Stimulated activated CD4-positive, alpha-beta T cell treated with anti-CD3 and anti-CD28 coated beads, TNF-alpha, amount 100 ng/mL, for 1 hour (primary cell): ENCODE results near the gene ZNF426.
"Not testable (repeated sequence)": the region's sequence is repeated elsewhere in the genome, so short reads cannot be mapped to it uniquely, and the experiment has no call there.

ENCODE experiments used
- DNase-seq, 3 donors: peaks; one replicate each; pipeline ENCODE4 v3.0.0-alpha.2; 2020; ENCODE audit warnings: low read depth in 3 of 3, low spot score in 1 of 3

ZNF426 gene

GRCh38 chr19:9538183-9539058, at the start of gene ZNF426:
ZNF426 (minus strand) TSS chr19:9538645; CDS start chr19:9536232, 2,413 bp downstream.
- peak; percentile 36 to 78 (median 52) for DNase-seq

GRCh38 chr19:9586764-9587163, 48.3 kb upstream of the ZNF426 start:
- peak; percentile 48 to 61 (median 56) for DNase-seq

- peak; percentile 9 to 69 (median 56) for DNase-seq
Observed at GRCh38 chr19:9584073-9584833, 45.8 kb upstream of the ZNF426 start, which contains the start of gene ZNF121. ZNF121 (minus strand) TSS chr19:9584504; CDS start chr19:9568097, 16,407 bp downstream.

- not testable (repeated sequence) for DNase-seq
Observed at GRCh38 chr19:9582081-9582725, 43.8 kb upstream of the ZNF426 start.

GRCh38 chr19:9580728-9581127, 42.3 kb upstream of the ZNF426 start:
- DNase-seq = no peak

- DNase-seq = no peak
Observed at GRCh38 chr19:9570255-9570654, 31.8 kb upstream of the ZNF426 start.

GRCh38 chr19:9566729-9567128, 28.3 kb upstream of the ZNF426 start:
- no peak for DNase-seq

- DNase-seq = no peak
Observed at GRCh38 chr19:9565900-9566705, 27.7 kb upstream of the ZNF426 start.

- no peak for DNase-seq
Observed at GRCh38 chr19:9552536-9553274, 14.3 kb upstream of the ZNF426 start.

GRCh38 chr19:9547870-9548269, 9.4 kb upstream of the ZNF426 start:
- no peak for DNase-seq

- not testable (repeated sequence) for DNase-seq
Observed at GRCh38 chr19:9541281-9541680, 2.8 kb upstream of the ZNF426 start.

- not testable (repeated sequence) for DNase-seq
Observed at GRCh38 chr19:9539921-9540320, 1.5 kb upstream of the ZNF426 start.

- not testable (repeated sequence) for DNase-seq
Observed at GRCh38 chr19:9539201-9539600, 756 bp upstream of the ZNF426 start.

GRCh38 chr19:9535934-9536333, 2.5 kb downstream of the ZNF426 start:
- no peak for DNase-seq

- no peak for DNase-seq
Observed at GRCh38 chr19:9531933-9532332, 6.5 kb downstream of the ZNF426 start.

- no peak for DNase-seq
Observed at GRCh38 chr19:9528757-9529336, 9.6 kb downstream of the ZNF426 start.

- DNase-seq = no peak
Observed at GRCh38 chr19:9523885-9524474, 14.5 kb downstream of the ZNF426 start.

GRCh38 chr19:9507285-9507684, 31.2 kb downstream of the ZNF426 start:
- no peak for DNase-seq

GRCh38 chr19:9500796-9501195, 37.6 kb downstream of the ZNF426 start:
- no peak for DNase-seq
